ENCODE measurements around the gene DENND5A.

The DENND5A gene

DNA sequence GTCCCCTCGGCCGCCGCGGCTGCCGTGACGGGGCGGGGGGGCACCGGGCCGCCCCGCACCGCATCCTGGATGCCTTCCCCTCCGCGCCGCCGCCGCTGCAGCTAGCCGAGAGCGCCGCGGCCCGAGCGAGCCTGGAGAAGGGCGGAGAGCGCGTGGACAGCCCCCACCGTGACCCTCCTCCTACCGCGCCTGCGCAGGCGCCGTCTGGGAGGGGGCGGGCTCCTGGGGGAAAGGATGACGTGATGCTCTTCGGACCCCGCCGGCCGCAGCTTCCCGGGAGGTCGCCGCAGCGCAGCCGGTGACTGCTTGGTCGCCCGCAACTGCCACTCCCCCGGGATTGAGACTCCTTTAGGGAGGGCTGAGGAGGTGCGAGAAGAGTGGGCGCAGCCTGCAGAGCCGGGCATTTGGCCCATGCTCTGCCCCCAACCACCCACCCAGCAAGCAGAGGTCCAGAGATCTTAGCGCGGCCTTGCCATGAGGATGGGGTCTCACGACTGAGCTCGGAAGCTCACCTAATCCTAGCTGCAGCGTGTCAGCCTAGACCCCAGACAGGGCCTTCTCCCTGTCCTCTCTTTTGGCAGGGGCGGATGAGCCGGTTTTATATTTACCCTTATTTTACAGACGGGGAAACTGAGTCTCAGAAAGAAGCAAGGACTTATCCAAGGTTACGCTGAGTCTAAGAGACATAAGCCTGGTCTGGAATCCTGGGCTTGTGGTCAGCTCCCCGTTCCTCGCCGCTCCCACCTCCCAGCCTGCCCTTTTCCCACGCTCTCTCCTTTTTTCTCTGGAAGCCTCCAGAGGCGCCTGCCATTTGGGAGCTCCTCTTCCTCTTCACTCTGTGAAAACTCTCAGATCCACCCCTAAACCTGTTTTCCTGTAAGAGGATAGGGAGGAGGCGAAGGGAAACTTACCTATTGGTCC, at the start of gene DENND5A:
TSS of gene DENND5A (minus strand) at position 140 of the 921 bp plus-strand sequence. CDS start 281 bp downstream, outside the sequence.
- peak; percentile 92 for DNase-seq (ENCODE audit: low spot score)
- TF ChIP-seq, protein P1, sequence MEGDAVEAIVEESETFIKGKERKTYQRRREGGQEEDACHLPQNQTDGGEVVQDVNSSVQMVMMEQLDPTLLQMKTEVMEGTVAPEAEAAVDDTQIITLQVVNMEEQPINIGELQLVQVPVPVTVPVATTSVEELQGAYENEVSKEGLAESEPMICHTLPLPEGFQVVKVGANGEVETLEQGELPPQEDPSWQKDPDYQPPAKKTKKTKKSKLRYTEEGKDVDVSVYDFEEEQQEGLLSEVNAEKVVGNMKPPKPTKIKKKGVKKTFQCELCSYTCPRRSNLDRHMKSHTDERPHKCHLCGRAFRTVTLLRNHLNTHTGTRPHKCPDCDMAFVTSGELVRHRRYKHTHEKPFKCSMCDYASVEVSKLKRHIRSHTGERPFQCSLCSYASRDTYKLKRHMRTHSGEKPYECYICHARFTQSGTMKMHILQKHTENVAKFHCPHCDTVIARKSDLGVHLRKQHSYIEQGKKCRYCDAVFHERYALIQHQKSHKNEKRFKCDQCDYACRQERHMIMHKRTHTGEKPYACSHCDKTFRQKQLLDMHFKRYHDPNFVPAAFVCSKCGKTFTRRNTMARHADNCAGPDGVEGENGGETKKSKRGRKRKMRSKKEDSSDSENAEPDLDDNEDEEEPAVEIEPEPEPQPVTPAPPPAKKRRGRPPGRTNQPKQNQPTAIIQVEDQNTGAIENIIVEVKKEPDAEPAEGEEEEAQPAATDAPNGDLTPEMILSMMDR (IDR thresholded peaks at IDR 0.05; ENCODE audit: extremely low read depth, insufficient read depth, missing control alignments): peak; percentile 31
- in situ Hi-C loops (cut with MboI; ENCODE audit: low pct_unique_long_range_greater_than_20kb, low sequenced_read_pairs, unreplicated experiment): no loop called here

DNA sequence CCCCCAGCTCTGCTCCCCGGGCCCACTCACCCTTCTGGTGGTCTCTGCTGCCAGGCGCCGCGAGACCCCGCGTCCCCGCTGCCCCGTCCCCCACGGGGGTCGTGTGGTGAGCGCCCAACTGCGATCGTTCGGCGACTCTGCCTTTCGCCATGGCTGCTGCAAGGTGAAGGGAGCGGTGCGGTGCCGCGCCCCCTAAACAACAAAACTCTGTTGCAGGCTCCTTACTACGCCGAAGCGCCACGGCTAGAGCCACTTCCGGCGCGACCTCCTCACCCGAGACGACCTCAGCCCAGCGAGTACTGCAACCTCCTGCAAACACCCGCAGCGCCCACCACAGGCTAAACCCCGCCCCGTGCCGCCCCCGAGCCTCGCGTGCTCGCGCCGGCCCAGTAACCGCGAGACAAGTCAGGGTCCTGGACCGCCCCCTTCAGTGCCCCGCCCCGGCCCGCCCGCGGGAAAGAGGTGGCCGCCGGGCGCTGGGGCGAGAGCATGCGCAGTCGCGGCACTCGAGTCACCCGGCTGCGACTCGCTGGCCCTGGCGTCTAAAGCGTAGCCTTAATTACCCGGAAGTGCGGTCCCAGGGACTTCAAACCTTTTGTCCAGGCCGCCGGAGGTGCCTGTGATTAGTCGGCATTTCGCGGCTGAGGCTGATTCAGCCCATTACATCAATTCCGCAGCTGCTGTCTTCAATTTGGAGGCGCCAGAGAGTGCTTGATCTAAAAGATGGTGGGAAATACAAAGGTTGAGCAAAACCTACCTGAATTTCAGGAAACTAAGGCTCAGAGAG, 49.3 kb upstream of the DENND5A start, which contains the start of gene TMEM41B:
TSS of gene TMEM41B (minus strand) at position 303 of the 787 bp plus-strand sequence. CDS start at position 151, 152 bp downstream.
- TF ChIP-seq, protein P1 (IDR thresholded peaks at IDR 0.05; ENCODE audit: extremely low read depth, insufficient read depth, missing control alignments): no peak
- DNase-seq (ENCODE audit: low spot score): peak; percentile 99
- in situ Hi-C loops (cut with MboI; ENCODE audit: low pct_unique_long_range_greater_than_20kb, low sequenced_read_pairs, unreplicated experiment): no loop called here

DNA sequence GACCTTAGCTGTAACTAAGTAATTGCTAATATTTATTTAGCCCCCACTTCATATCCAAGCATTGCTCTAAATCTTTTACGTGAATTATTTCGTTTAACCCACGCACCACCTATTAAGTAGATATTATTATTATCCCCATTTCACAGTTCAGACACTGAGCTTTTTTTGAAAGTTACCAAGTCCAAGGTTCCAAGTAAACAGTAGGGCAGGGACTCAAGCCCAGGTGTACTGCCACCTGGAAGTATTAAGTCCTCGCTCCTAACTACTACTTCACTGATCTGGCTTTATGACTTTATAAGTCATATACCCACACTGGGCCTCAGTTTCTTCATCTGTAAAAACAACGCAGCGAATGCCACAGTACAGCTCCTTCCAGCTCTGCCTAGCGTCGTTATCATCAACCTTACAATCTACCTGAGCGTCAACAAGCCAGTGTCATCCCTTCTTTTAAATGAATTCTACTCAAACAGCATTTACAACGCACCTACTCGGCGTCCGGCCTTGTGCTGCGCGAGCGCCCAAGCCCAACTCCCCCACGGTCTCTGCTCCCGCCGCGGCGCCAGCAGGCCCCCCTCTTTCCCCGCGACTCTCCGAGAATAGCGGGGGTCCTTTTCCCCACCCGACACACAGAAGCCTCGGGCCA, 48.6 kb upstream of the DENND5A start:
- in situ Hi-C loops (cut with MboI; ENCODE audit: low pct_unique_long_range_greater_than_20kb, low sequenced_read_pairs, unreplicated experiment): no loop called here
- TF ChIP-seq, protein P1 (IDR thresholded peaks at IDR 0.05; ENCODE audit: extremely low read depth, insufficient read depth, missing control alignments): no peak
- DNase-seq (ENCODE audit: low spot score): peak; percentile 39

DNA sequence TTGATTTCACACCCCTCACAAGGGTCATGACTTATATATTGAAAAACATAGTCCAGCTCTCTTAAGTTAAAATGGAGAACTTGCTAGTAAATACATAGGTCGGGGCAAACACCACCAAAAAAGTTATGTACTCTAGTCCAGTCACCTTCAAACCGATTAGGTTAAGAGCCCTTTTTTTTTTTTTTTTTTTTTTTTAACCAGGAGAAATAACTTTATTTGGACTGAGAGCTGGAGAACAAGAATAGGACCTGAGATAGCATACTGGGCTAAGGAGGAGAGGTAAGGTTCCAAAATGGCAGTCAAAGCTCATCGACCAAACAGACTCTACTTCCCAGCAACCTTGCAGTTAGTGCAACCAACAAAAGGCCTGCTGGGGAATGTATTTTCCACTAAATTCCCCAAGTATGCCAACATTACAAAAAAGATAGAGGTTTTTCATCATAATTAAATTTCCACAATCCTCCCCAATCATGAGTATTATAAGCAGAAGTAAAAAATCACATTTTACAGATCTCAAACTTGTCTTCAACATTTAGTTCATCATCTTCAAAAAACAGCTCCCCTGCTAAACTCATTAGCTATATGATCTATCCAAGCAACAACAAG, 45.4 kb upstream of the DENND5A start:
- no peak for DNase-seq (ENCODE audit: low spot score)
- in situ Hi-C loops (cut with MboI; ENCODE audit: low pct_unique_long_range_greater_than_20kb, low sequenced_read_pairs, unreplicated experiment): no loop called here
- TF ChIP-seq, protein P1 (IDR thresholded peaks at IDR 0.05; ENCODE audit: extremely low read depth, insufficient read depth, missing control alignments): no peak

DNA sequence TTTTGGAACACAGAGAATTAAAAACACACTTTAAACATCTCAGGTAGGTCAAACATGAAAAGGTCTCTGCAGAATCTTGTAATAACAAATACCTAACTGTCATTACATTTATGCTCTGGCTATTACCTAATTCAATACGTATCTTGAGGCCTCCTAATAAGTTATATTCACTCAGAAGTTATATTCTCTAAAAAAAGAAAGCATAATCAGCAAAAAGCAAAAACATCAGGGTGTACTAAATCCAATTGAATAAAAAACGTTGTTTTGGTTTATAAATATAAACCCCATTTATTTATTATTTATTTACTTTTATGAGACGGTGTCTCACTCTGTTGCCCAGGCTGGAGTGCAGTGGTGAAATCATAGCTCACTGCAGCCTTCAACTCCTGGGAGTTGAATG, 39.0 kb upstream of the DENND5A start:
- in situ Hi-C loops (cut with MboI; ENCODE audit: low pct_unique_long_range_greater_than_20kb, low sequenced_read_pairs, unreplicated experiment): no loop called here
- DNase-seq (ENCODE audit: low spot score): no peak
- TF ChIP-seq, protein P1 (IDR thresholded peaks at IDR 0.05; ENCODE audit: extremely low read depth, insufficient read depth, missing control alignments): no peak

DNA sequence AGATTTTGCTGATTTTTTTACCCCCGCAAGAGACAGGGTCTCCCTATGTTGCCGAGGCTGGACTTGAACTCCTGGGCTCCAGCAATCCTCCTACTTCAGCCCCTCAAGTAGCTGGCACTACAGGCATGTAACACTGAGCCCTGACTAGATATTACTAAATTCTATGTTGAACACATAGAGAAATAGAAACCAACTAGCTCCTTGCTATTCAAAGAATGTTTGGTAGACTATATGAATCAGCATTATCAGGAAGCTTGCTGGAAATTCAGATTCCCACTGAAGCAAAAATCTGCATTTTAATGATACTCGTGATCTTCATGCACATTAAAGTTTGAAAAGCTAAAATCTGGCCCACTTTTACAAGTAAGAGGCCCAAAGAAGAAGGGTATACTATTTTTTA, 37.3 kb upstream of the DENND5A start:
- in situ Hi-C loops (cut with MboI; ENCODE audit: low pct_unique_long_range_greater_than_20kb, low sequenced_read_pairs, unreplicated experiment): no loop called here
- TF ChIP-seq, protein P1 (IDR thresholded peaks at IDR 0.05; ENCODE audit: extremely low read depth, insufficient read depth, missing control alignments): no peak
- DNase-seq (ENCODE audit: low spot score): no peak

Data from GM13977 (cell line).